Cerebellar nuclear complex (tissue), 1 donor: ENCODE measurements around the gene HIVEP2.

Experiments used
- DNase-seq, 2 experiments: peaks; one replicate each; lab custom pipeline; 2025; lab: John Stamatoyannopoulos, UW

The HIVEP2 gene

GRCh38 chr6:142773859-142774648, 170.9 kb downstream of the HIVEP2 start:
- no peak for DNase-seq

GRCh38 chr6:142773324-142773723, 171.7 kb downstream of the HIVEP2 start:
- no peak for DNase-seq

GRCh38 chr6:142771162-142771561, 173.8 kb downstream of the HIVEP2 start:
- DNase-seq: no peak

GRCh38 chr6:142765306-142765705, 179.7 kb downstream of the HIVEP2 start:
- no peak for DNase-seq

GRCh38 chr6:142764311-142764710, 180.7 kb downstream of the HIVEP2 start:
- DNase-seq: no peak

- no peak for DNase-seq
Measured at GRCh38 chr6:142763205-142763604, 181.8 kb downstream of the HIVEP2 start.

GRCh38 chr6:142761756-142762155, 183.2 kb downstream of the HIVEP2 start:
- no peak for DNase-seq

GRCh38 chr6:142760152-142760551, 184.8 kb downstream of the HIVEP2 start:
- no peak for DNase-seq

- no peak for DNase-seq
Measured at GRCh38 chr6:142758629-142759025, 186.3 kb downstream of the HIVEP2 start.

GRCh38 chr6:142757852-142758628, 186.9 kb downstream of the HIVEP2 start:
- DNase-seq: no peak

- no peak for DNase-seq
Measured at GRCh38 chr6:142756215-142756630, 188.8 kb downstream of the HIVEP2 start.

- no peak for DNase-seq
Measured at GRCh38 chr6:142753196-142753595, 191.8 kb downstream of the HIVEP2 start.

- DNase-seq: no peak
Measured at GRCh38 chr6:142752348-142752747, 192.6 kb downstream of the HIVEP2 start.

GRCh38 chr6:142751452-142751851, 193.5 kb downstream of the HIVEP2 start:
- DNase-seq: no peak

- no peak for DNase-seq
Measured at GRCh38 chr6:142750998-142751397, 194.0 kb downstream of the HIVEP2 start.

GRCh38 chr6:142749556-142749955, 195.4 kb downstream of the HIVEP2 start:
- DNase-seq: no peak

- no peak for DNase-seq
Measured at GRCh38 chr6:142746524-142746923, 198.5 kb downstream of the HIVEP2 start.

GRCh38 chr6:142744836-142745235, 200.1 kb downstream of the HIVEP2 start:
- DNase-seq: no peak

GRCh38 chr6:142740449-142740848, 204.5 kb downstream of the HIVEP2 start:
- DNase-seq: no peak

- DNase-seq: no peak
Measured at GRCh38 chr6:142738731-142739130, 206.2 kb downstream of the HIVEP2 start.

GRCh38 chr6:142738035-142738396, 207.0 kb downstream of the HIVEP2 start:
- no peak for DNase-seq

GRCh38 chr6:142737368-142738034, 207.5 kb downstream of the HIVEP2 start:
- DNase-seq: no peak

- DNase-seq: no peak
Measured at GRCh38 chr6:142735204-142735603, 209.8 kb downstream of the HIVEP2 start.
